ENCODE measurements around the gene CDCA4. TPM values are rescaled to one million over a fixed set of nuclear protein-coding genes. Genes with fewer than 3 reads are reported as not detected.
"Not testable (repeated sequence)": the region's sequence is repeated elsewhere in the genome, so short reads cannot be mapped to it uniquely, and the experiment has no call there.

The CDCA4 gene
- polyA plus RNA-seq, 1 donor from 2014 or later: 5.4 TPM

GRCh38 chr14:105034315-105035039, 13.6 kb upstream of the CDCA4 start:
- Histone ChIP-seq H3K9me3 (ENCODE audit: low read length) (peaks cover 7% of the 10 kb centered on the region), H3K4me3 (ENCODE audit: low read length) (no peak overlapping the region), H3K27me3 (ENCODE audit: insufficient read depth, low read depth, low read length) (peaks cover 30% of the 10 kb centered on the region), H4K20me1 (ENCODE audit: insufficient read depth) (no peaks in the 10 kb centered on the region), H3K36me3 (ENCODE audit: insufficient read depth, low read length) (no peaks in the 10 kb centered on the region), H3K27ac (ENCODE audit: low read length) (no peak overlapping the region), H3K9ac (ENCODE audit: low read length) (no peak overlapping the region), H2AFZ (ENCODE audit: low read depth, low read length) (no peak overlapping the region), H3K9me2 (ENCODE audit: insufficient read depth, low read length) (no peaks in the 10 kb centered on the region), H3K4me2 (ENCODE audit: low read length) (no peak overlapping the region), H3F3A (ENCODE audit: insufficient read depth, low read length, poor library complexity, severe bottlenecking) (no peaks in the 10 kb centered on the region), H3K79me2 (replicated peaks; ENCODE audit: insufficient read depth, low read length) (no peaks in the 10 kb centered on the region)
- TF ChIP-seq MXI1 (conservative IDR thresholded peaks at IDR 0.05; ENCODE audit: poor library complexity, severe bottlenecking): no peak

- not testable (repeated sequence) for H3K9ac ChIP-seq (ENCODE audit: low read length); H2AFZ ChIP-seq (ENCODE audit: low read depth, low read length); H3K79me2 ChIP-seq (replicated peaks; ENCODE audit: insufficient read depth, low read length); H3F3A ChIP-seq (ENCODE audit: insufficient read depth, low read length, poor library complexity, severe bottlenecking); H3K4me2 ChIP-seq (ENCODE audit: low read length); H4K20me1 ChIP-seq (ENCODE audit: insufficient read depth); H3K9me3 ChIP-seq (ENCODE audit: low read length); H3K36me3 ChIP-seq (ENCODE audit: insufficient read depth, low read length); H3K27ac ChIP-seq (ENCODE audit: low read length); H3K9me2 ChIP-seq (ENCODE audit: insufficient read depth, low read length)
- Histone ChIP-seq H3K4me3 (ENCODE audit: low read length) (peak overlapping the region; percentile 21), H3K27me3 (ENCODE audit: insufficient read depth, low read depth, low read length) (peaks cover 30% of the 10 kb centered on the region)
Measured at GRCh38 chr14:105033412-105033900, 12.6 kb upstream of the CDCA4 start.

DNA sequence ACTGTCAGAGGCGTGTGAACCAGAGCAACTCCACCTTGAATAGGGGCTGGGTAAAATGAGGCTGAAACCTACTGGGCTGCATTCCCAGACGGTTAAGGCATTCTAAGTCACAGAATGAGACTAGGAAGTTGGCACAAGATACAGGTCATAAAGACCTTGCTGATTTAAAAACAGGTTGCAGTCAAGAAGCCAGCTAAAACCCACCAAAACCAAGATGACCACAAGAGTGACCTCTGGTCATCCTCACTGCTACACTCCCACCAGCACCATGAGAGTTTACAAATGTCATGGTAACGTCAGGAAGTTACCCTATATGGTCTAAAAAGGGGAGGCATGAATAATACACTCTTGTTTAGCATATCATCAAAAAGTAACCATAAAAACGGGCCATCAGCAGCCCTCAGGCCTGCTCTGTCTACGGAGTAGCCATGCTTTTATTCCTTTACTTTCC, 11.6 kb upstream of the CDCA4 start:
- not testable (repeated sequence) for H3F3A ChIP-seq (ENCODE audit: insufficient read depth, low read length, poor library complexity, severe bottlenecking); H3K79me2 ChIP-seq (replicated peaks; ENCODE audit: insufficient read depth, low read length); H3K36me3 ChIP-seq (ENCODE audit: insufficient read depth, low read length); H3K9me3 ChIP-seq (ENCODE audit: low read length); H2AFZ ChIP-seq (ENCODE audit: low read depth, low read length); H4K20me1 ChIP-seq (ENCODE audit: insufficient read depth); H3K27ac ChIP-seq (ENCODE audit: low read length); H3K4me2 ChIP-seq (ENCODE audit: low read length); H3K9me2 ChIP-seq (ENCODE audit: insufficient read depth, low read length); H3K9ac ChIP-seq (ENCODE audit: low read length); H3K4me3 ChIP-seq (ENCODE audit: low read length)
- peaks cover 30% of the 10 kb centered on the region for H3K27me3 ChIP-seq (ENCODE audit: insufficient read depth, low read depth, low read length)

DNA sequence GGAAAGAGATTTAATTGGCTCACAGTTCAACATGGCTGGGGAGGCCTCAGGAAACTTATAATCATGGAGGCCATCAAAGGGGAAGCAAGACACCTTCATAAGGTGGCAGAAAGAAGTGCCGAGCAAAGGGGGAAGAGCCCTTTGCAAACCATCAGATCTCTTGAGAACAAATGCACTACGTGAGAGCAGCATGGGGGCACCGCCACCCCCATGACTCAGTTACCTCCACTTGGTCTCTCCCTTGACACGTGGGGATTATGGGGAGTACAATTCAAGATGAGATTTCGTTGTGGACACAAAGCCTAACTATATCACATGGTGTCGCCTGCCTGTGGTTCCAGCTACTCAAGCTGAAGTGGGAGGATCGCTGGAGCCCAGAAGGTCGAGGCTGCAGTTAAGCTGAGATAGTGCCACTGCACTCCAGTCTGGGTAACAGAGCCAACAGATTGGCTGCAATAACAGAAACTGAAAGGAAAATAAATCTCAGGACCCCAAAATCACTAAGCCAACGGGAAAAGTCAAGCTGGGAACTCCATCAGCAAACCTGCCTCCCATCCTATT, 10.0 kb upstream of the CDCA4 start:
- H3K9ac ChIP-seq (ENCODE audit: low read length): no peak overlapping the region
- H3K9me3 ChIP-seq (ENCODE audit: low read length): peaks cover 7% of the 10 kb centered on the region
- no peaks in the 10 kb centered on the region for H3K36me3 ChIP-seq (ENCODE audit: insufficient read depth, low read length)
- H4K20me1 ChIP-seq (ENCODE audit: insufficient read depth): no peaks in the 10 kb centered on the region
- no peak overlapping the region for H3K4me2 ChIP-seq (ENCODE audit: low read length)
- peaks cover 30% of the 10 kb centered on the region for H3K27me3 ChIP-seq (ENCODE audit: insufficient read depth, low read depth, low read length)
- TF ChIP-seq MXI1 (conservative IDR thresholded peaks at IDR 0.05; ENCODE audit: poor library complexity, severe bottlenecking): no peak
- TF ChIP-seq TAF1 (IDR thresholded peaks at IDR 0.05; ENCODE audit: low read depth): no peak
- TF ChIP-seq RAD21 (conservative IDR thresholded peaks at IDR 0.05): no peak
- TF ChIP-seq, protein P1, sequence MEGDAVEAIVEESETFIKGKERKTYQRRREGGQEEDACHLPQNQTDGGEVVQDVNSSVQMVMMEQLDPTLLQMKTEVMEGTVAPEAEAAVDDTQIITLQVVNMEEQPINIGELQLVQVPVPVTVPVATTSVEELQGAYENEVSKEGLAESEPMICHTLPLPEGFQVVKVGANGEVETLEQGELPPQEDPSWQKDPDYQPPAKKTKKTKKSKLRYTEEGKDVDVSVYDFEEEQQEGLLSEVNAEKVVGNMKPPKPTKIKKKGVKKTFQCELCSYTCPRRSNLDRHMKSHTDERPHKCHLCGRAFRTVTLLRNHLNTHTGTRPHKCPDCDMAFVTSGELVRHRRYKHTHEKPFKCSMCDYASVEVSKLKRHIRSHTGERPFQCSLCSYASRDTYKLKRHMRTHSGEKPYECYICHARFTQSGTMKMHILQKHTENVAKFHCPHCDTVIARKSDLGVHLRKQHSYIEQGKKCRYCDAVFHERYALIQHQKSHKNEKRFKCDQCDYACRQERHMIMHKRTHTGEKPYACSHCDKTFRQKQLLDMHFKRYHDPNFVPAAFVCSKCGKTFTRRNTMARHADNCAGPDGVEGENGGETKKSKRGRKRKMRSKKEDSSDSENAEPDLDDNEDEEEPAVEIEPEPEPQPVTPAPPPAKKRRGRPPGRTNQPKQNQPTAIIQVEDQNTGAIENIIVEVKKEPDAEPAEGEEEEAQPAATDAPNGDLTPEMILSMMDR (IDR thresholded peaks at IDR 0.05; ENCODE audit: poor library complexity, severe bottlenecking): no peak
- no peaks in the 10 kb centered on the region for H3K79me2 ChIP-seq (replicated peaks; ENCODE audit: insufficient read depth, low read length)
- no peaks in the 10 kb centered on the region for H3F3A ChIP-seq (ENCODE audit: insufficient read depth, low read length, poor library complexity, severe bottlenecking)
- no peaks in the 10 kb centered on the region for H3K9me2 ChIP-seq (ENCODE audit: insufficient read depth, low read length)
- no peak overlapping the region for H2AFZ ChIP-seq (ENCODE audit: low read depth, low read length)
- no peak overlapping the region for H3K27ac ChIP-seq (ENCODE audit: low read length)
- H3K4me3 ChIP-seq (ENCODE audit: low read length): no peak overlapping the region

All from neural cell (in vitro differentiated cells).